Small intestine (tissue), 7 donors: Measurements from ENCODE around the gene UGT1A1. TPM values are rescaled to one million over a fixed set of nuclear protein-coding genes. Genes with fewer than 3 reads are reported as not detected.

ENCODE experiments used
- DNase-seq, 2 donors: peaks; one replicate each; pipeline versions ENCODE4 v3.0.0 to v3.0.0-alpha.2; 2013
- FAIRE-seq: peaks from 2 replicates; lab custom pipeline; 2012; peaks lifted over from hg19 to GRCh38; lab: Jason Lieb, UNC
- H3K27ac ChIP-seq, 3 donors: one replicate each; pipeline ENCODE4 v1.5.1; 2013; ENCODE audit warnings: low read length in 2 of 3, mild to moderate bottlenecking in 2 of 3, control low read depth in 1 of 3, inconsistent platforms in 1 of 3, low read depth in 1 of 3, moderate library complexity in 1 of 3
- H3K27me3 ChIP-seq, 3 donors: one replicate each; pipeline ENCODE4 v1.6.1; 2013; ENCODE audit warnings: low read length in 3 of 3, inconsistent platforms in 1 of 3; ENCODE audit not compliant: control insufficient read depth in 3 of 3, insufficient read depth in 3 of 3
- H3K36me3 ChIP-seq, 3 donors: one replicate each; pipeline ENCODE4 v1.6.1; 2013; ENCODE audit warnings: low read length in 3 of 3, inconsistent platforms in 1 of 3, low read depth in 1 of 3, mild to moderate bottlenecking in 1 of 3, moderate library complexity in 1 of 3; ENCODE audit not compliant: control insufficient read depth in 3 of 3, insufficient read depth in 2 of 3
- H3K4me1 ChIP-seq, 3 donors: one replicate each; pipeline ENCODE4 v1.6.1; 2013; ENCODE audit warnings: low read length in 2 of 3, inconsistent platforms in 1 of 3, low read depth in 1 of 3, mild to moderate bottlenecking in 1 of 3, moderate library complexity in 1 of 3; ENCODE audit not compliant: control insufficient read depth in 3 of 3, insufficient read depth in 2 of 3
- H3K4me3 ChIP-seq, 3 donors: one replicate each; pipeline ENCODE4 v1.5.1; 2013; ENCODE audit warnings: low read length in 3 of 3, control low read depth in 1 of 3, inconsistent platforms in 1 of 3, low read depth in 1 of 3, mild to moderate bottlenecking in 1 of 3, moderate library complexity in 1 of 3
- H3K9me3 ChIP-seq, 2 donors: one replicate each; pipeline ENCODE4 v1.6.1; 2013; ENCODE audit warnings: low read depth in 1 of 2, low read length in 1 of 2; ENCODE audit not compliant: control insufficient read depth in 2 of 2, insufficient read depth in 1 of 2
- WGBS, 3 donors: extraction: QIAGEN DNeasy Blood & Tissue Kit; methylation state at CpG; one replicate each; pipeline ENCODE4 v1.1.7; 2013; 5-methylcytosine and 5-hydroxymethylcytosine counted together
- polyA plus RNA-seq, 4 donors: library from polyadenylated mRNA; stranded (reverse) in 3 of 4; unstranded in 1 of 4; fragments of 200-250 nt in 3 of 4; fragments of 120-200 nt in 1 of 4; gene quantifications; one replicate each; pipeline versions ENCODE4 v1.2.1 to v1.2.3, GENCODE V29; 2013
- donor health status: healthy with polysubstance abuse.
- donor health status: control.
- donor health status: control.
- donor health status: Bipolar disorder and iron deficiency.
- donor health status: healthy.

UGT1A1 gene
- polyA plus RNA-seq, 4 donors, result 0.38 to 78.9 (median 28.0) TPM

DNA sequence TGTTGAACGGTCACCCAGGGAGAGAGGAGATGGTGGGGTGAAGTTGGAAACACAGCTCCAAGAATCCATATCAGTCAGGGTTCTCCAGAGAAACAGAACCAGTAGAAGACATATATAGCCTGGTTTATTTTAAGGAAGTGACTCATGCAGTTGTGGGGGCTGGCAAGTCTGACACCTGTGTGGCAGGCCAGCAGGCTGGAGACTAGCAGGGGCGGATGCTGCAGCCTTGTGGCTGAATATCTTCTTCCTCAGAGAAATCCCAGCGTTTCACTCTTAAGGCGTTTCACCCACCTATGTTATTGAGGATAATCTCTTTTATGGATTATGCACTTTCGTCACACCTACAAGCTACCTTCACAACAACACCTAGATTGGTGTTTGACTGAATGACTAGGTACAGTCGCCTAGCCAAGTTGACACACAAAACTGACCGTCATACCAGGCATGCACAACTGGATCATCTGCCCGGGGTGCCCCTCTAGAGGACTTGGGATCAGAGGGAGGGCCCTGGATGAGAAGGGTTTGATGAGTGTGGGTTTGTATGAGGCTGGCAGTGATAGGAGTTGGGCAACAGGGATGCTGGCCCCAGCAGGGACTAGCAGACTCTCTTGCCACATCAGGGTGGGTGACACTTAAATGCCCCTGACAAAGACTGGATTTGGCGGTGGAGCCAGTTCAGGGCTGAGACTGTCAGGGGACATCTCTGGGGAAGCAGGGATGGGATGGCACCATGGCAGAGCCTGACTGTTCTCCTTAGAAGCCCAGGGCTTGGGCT, 41.5 kb downstream of the UGT1A1 start:
- H3K27me3 ChIP-seq, result no peaks in the 10 kb centered on the region
- H3K4me3 ChIP-seq, result no peak overlapping the region
- no peak overlapping the region for H3K27ac ChIP-seq
- H3K36me3 ChIP-seq, result no peaks in the 10 kb centered on the region
- no peaks in the 10 kb centered on the region for H3K9me3 ChIP-seq
- no peak for DNase-seq
- FAIRE-seq, result no peak
- 75 to 84% (median 76%) methylated on average over 9 of the region's 9 CpGs for WGBS, 3 donors
- H3K4me1 ChIP-seq, result no peaks in the 10 kb centered on the region

DNA sequence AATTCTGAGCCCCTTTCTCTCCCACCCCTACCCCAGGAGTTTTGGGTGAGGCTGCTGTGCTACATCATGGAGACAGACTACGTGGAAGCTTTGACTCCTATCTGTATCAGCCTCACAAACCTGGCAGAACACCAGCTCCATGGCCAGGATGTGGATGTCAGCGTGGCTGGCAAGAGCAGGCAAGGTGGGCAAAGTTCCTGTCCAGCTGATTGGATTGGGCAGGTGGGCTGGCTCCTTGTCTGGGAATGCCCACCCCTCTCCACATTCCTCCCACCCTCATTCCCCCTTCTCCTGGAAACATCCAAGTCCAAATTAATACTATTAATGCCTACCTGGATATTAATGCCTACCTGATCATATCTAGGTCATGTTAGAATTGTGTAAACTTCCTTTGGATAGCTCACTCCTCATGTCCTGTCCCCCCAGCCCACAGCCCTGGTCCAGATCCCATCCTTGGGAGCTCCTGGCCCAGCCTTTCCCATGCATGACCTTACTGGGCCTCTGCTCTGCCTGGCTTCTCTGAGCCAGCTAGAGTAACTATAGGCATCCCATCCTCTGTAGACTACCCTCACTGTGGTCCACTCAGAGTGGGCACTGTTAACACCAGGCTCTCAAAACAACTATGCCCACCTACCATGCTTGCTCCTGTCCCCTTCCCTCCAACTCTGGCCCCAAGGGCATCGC, 42.2 kb downstream of the UGT1A1 start:
- no peaks in the 10 kb centered on the region for H3K9me3 ChIP-seq
- no peaks in the 10 kb centered on the region for H3K4me1 ChIP-seq
- H3K27me3 ChIP-seq, result no peaks in the 10 kb centered on the region
- FAIRE-seq, result no peak
- H3K36me3 ChIP-seq, result no peaks in the 10 kb centered on the region
- H3K27ac ChIP-seq, result no peak overlapping the region
- no peak for DNase-seq
- WGBS, 3 donors, result 62 to 70% (median 63%) methylated on average over 3 of the region's 3 CpGs
- H3K4me3 ChIP-seq, result no peak overlapping the region

DNA sequence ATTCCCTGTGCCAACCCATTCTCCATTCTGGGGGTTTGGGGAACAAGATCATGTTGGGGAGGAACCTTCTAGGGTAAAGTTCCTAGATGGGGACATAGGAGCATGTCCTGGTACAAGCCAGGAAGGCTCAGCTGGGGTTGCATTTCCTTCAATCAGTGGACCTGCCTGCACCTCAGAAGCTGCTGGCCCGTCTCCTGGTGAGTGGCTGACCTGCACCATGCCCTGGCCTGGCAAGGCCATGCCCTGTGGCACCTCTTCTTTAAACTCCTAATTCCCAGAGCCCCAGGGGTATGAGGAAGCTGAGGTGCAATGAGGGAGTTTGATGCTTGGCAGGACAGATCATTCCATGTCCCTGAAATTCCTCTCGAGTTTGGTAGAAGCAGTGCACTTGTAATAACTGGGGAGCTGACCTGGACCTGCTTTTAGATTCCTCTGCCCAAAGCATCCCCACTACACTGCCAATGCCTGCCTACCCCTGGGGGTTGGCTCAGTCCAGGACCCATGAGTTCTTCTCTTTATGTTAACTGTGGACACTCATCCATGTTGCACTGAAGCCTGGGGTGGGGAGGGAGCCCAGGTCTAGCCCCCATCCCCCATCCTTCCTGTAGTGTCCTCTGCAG, 43.3 kb downstream of the UGT1A1 start:
- peaks cover 0 to 2% (median 0%) of the 10 kb centered on the region in 3 donors for H3K27me3 ChIP-seq
- no peak overlapping the region for H3K4me3 ChIP-seq
- 73 to 81% (median 76%) methylated on average over 2 of the region's 2 CpGs for WGBS, 3 donors
- no peak for FAIRE-seq
- no peaks in the 10 kb centered on the region for H3K36me3 ChIP-seq
- no peak for DNase-seq
- no peak overlapping the region for H3K27ac ChIP-seq
- no peaks in the 10 kb centered on the region for H3K9me3 ChIP-seq
- H3K4me1 ChIP-seq, result no peaks in the 10 kb centered on the region

DNA sequence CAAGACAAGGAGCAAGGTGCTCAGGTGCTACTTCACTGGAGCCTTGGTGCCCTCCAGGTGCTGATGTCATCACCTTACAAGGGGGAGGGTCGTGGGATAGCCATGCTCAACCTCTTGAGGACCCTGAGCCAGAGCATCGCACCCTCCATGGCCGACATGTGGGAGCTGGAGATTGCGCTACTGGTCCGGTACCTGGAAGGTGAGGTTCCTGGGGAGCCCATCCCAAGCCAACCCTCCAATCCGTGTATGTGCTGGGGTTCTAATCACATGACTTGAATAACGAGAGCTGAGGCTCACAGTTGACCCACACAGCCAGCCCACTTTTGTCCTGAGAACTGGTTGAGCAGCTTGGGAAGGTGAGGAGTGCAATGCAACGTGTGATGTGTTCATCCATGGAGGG, 43.9 kb downstream of the UGT1A1 start:
- WGBS, 3 donors, result 53 to 74% (median 67%) methylated on average over 8 of the region's 8 CpGs
- FAIRE-seq, result no peak
- Histone ChIP-seq H3K27me3 (peaks cover 0 to 2% (median 0%) of the 10 kb centered on the region in 3 donors), H3K9me3 (no peaks in the 10 kb centered on the region), H3K4me1 (no peaks in the 10 kb centered on the region), H3K4me3 (no peak overlapping the region), H3K36me3 (no peaks in the 10 kb centered on the region), H3K27ac (no peak overlapping the region)
- DNase-seq, result no peak

DNA sequence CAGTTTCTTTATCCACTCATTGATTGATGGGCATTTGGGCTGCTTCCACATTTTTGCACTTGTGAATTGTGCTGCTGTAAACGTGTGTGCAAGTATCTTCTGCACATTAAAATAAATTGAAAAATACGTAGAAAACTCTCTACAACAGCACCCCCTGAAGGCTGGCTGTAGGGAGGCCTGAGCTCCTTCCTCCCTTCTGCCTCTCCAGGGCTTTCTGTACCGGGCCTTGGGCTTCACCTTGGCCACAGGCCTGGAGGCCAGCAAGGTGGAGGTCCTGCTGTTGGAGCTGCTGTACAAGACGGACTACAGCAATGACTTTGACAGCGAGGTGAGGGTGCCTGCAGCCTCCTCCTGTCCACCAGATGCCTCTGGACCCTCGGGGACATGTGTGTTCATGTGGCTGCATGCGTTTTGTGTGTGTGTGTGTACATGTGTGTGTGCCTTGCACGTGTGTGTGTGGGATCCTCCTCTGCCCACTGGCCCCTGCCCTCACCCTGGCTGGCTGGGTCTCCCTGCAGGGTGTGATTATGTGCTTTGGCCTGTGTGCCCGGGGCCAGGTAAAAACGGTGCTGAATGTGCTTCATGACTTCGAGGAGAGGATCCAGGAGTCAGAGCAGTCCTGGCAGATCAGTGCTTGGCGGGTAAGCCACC, 47.3 kb downstream of the UGT1A1 start:
- FAIRE-seq, result no peak

DNA sequence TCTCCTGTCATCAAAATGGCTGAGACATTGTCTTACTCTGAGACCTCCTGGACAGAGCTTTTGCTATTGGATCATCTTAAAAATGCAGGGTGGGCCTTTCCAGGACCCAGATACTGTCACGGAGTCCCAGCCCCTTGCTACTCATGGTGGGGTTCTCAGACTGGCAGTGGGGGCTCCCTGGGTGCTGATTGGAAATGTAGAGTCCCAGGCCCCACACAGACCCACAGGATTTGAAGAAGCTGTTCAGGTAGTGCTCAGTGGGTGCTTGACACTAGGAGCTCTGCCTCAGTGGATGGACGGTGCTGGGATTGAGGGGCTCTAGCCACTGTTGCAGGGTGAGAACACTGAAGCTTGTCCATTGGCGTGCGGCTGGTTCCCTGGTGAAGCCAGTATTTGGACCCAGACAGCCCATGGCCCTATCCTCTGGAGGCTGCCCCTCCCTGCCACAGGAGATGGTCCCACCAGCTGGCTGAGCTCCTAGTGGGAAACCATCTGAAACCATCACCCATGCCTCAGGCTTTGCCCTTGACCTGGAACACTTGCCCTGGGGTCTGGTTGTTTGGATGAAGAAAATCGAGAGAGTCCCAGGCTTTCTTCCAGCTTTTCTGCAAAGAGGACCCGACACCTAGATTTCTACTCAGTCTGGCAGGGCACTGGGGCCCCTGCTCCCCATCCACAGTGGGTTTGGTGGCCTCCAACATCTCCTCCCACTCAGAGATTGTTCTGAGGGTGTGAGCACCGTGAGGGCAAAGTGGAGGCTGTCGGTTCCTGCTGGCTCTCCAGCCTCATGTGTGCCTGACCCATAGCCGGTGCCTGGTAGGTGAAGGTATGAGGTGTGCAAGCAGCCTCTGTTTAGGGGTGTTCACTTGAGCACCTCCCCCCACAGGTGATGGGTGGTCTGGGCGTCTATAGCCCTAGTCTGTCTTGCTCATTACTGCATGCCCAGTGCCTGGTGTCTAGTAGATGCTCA, 48.2 kb downstream of the UGT1A1 start:
- Histone ChIP-seq H3K36me3 (no peaks in the 10 kb centered on the region), H3K4me1 (no peaks in the 10 kb centered on the region), H3K4me3 (no peak overlapping the region), H3K27ac (no peak overlapping the region), H3K27me3 (peaks cover 0 to 2% (median 0%) of the 10 kb centered on the region in 3 donors), H3K9me3 (no peaks in the 10 kb centered on the region)
- 77 to 82% (median 81%) methylated on average over 10 of the region's 10 CpGs for WGBS, 3 donors
- FAIRE-seq, result no peak
- DNase-seq, result no peak

More for the DNA sequence above, 47.3 kb downstream of the UGT1A1 start:
- Histone ChIP-seq H3K27ac (no peak overlapping the region), H3K4me3 (no peak overlapping the region), H3K36me3 (no peaks in the 10 kb centered on the region), H3K27me3 (peaks cover 0 to 2% (median 0%) of the 10 kb centered on the region in 3 donors), H3K9me3 (no peaks in the 10 kb centered on the region), H3K4me1 (no peaks in the 10 kb centered on the region)
- WGBS, 3 donors, result 74 to 79% (median 77%) methylated on average over 12 of the region's 12 CpGs
- no peak for DNase-seq

DNA sequence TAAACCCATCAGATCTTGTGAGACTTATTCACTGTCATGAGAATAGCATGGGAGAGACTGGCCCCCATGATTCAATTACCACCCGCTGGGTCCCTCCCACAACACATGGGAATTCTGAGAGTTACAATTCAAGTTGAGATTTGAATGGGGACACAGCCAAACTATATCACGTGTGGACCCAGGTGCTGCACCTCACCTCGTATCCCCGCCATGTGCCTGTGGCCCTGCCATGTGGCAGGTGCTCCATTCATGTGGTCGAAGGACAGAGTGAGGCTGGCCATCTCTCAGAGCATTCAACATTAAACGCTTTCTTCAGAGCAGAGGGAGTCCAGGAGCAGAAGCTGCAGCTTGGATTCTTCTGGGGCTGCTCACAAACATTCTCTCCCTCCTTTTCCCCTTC, 50.3 kb downstream of the UGT1A1 start:
- WGBS, 3 donors, result 88 to 97% (median 91%) methylated on average over 6 of the region's 6 CpGs
- Histone ChIP-seq H3K27me3 (peaks cover 0 to 2% (median 0%) of the 10 kb centered on the region in 3 donors), H3K9me3 (no peaks in the 10 kb centered on the region), H3K27ac (no peak overlapping the region), H3K4me3 (no peak overlapping the region), H3K36me3 (no peaks in the 10 kb centered on the region), H3K4me1 (no peaks in the 10 kb centered on the region)
- DNase-seq, result no peak
- FAIRE-seq, result no peak
